Stomach (tissue), 4 donors: ENCODE data around the gene DGCR8.

Source experiments
- CTCF ChIP-seq, 7 experiments: fragments of 450-650 bp in 4 of 7; fragments of 200-600 bp in 3 of 7; sonication (generic) in 3 of 7; IDR thresholded peaks; one replicate each; pipeline ENCODE4 v1.5.1; 2016 to 2019; ENCODE audit warnings: antibody characterized with exemption in 7 of 7, control low read depth in 2 of 7, mild to moderate bottlenecking in 1 of 7
- EP300 ChIP-seq: sonication (generic); formaldehyde crosslinking; IDR thresholded peaks from one replicate; pipeline ENCODE4 v1.6.1; 2017; ENCODE audit warnings: antibody characterized with exemption

- TF ChIP-seq EP300 (no peak), CTCF (IDR thresholded peaks at IDR 0.05) (no peak)
Observed at GRCh38 chr22:20043997-20044342, 36.1 kb upstream of the DGCR8 start.
